GM18520 (cell line): ENCODE measurements around the gene HOXD11.

ENCODE experiments used
- ATAC-seq: cut with Tn5 transposase; IDR thresholded peaks from one replicate; pipeline ENCODE4 v1.9.1; 2021; ENCODE audit not compliant: unreplicated experiment

HOXD11 gene

GRCh38 chr2:176093145-176093897, 13.8 kb upstream of the HOXD11 start:
- no peak for ATAC-seq

GRCh38 chr2:176093898-176094249, 13.2 kb upstream of the HOXD11 start:
- ATAC-seq = no peak

DNA sequence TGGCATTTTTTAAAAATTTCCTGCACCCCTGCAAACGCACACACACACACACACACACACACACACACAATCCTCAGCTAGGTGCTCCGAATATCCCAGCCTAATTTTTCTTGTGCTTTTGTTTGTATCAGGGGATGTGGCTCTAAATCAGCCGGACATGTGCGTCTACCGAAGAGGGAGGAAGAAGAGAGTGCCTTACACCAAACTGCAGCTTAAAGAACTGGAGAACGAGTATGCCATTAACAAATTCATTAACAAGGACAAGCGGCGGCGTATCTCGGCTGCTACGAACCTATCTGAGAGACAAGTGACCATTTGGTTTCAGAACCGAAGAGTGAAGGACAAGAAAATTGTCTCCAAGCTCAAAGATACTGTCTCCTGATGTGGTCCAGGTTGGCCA, 12.7 kb upstream of the HOXD11 start:
- ATAC-seq = no peak

- no peak for ATAC-seq
These were observed 11.7 kb upstream of the HOXD11 start for GRCh38 chr2:176095421-176095820.

- ATAC-seq = no peak
These were observed 10.7 kb upstream of the HOXD11 start for GRCh38 chr2:176096243-176096985.

GRCh38 chr2:176096986-176097819, 9.9 kb upstream of the HOXD11 start:
- ATAC-seq = peak; percentile 64

GRCh38 chr2:176097820-176098365, 9.2 kb upstream of the HOXD11 start:
- no peak for ATAC-seq

DNA sequence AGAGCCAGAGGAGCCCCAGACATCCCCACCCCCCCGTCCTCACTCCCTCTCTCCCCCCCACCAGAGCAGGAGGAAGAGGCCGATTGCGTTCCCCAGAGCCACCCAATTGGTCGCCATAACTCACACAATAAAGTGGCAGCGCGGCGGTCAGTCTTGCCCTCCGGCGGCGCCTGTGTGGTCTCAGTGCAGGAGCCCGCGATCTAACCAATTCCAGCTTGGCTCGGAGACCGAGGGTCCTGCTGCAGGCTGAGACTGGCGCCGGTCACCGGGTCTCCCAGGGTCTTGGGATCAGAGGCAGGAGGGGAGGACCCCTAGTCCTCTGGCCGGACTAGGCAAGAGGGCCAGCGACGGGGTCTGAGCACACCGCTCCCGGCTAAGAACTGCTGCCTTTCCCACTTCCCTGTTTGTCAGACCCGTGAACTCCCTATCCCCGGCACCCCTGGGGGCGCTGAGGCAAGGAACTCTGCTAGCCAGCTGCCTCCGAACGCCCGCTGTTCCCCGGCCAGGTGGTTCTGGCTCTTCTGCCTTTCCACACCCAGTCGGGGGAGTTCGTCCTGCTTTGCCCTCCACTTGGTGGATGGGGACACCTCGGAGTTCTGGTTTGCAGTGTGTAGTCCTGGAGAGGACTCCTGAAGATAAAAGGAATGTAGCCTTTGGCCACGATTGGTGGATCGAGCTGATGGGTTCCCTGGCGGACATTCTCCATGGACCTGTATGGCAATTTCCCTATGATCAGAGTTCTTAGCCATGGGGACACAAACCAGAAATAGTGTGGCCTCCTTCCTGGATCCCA, 8.5 kb upstream of the HOXD11 start:
- ATAC-seq = no peak

- no peak for ATAC-seq
These were observed 7.8 kb upstream of the HOXD11 start for GRCh38 chr2:176099159-176099727.

- ATAC-seq = no peak
These were observed 7.1 kb upstream of the HOXD11 start, which contains the start of gene HOXD12 for GRCh38 chr2:176099728-176100546. HOXD12 (plus strand) TSS chr2:176099795; CDS start chr2:176099802, 7 bp downstream.

DNA sequence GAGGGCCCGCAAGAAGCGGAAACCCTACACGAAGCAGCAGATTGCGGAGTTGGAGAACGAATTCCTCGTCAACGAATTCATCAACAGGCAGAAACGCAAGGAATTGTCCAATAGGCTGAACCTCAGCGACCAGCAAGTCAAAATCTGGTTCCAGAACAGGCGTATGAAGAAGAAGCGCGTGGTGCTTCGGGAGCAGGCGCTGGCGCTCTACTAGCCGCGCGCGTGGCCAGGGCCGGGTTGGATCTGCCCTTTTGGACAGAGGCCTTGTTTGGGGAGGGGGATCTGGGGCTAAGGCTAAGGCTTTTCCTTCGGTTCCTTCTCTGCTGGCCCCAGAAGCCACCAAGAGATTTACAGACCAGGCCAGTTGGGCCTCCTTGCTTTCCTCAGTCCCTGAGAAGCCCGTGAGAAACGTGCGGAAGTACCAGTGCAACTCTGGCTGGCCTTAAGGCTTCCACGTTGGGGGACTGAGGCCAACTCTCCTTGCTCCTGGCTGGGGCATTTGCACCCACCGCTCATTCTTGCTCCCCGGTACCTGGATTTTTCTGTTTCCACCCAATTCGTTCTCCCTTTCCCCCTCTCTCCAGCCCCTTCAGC, 6.4 kb upstream of the HOXD11 start:
- ATAC-seq = no peak

GRCh38 chr2:176101216-176101830, 5.8 kb upstream of the HOXD11 start:
- no peak for ATAC-seq

DNA sequence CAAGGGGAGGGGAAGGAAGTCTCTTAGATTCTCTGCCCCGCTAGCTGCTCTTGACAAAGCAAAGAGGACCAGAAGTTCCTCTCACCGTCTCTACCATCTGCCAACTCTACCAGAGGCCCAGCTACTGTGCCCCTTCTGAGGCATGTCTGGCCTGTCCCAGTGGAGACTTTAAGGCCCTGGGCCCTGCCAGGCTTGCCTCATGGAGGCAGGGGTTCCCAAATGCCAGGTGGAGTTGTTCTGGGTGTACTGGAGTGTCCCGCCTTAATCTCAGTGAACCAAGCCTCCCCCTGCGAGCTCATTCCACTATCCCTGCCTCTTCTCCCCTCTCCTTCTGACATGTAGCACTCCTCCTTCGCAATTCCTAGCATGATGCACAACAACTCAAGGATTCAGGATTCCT, 5.2 kb upstream of the HOXD11 start:
- no peak for ATAC-seq

DNA sequence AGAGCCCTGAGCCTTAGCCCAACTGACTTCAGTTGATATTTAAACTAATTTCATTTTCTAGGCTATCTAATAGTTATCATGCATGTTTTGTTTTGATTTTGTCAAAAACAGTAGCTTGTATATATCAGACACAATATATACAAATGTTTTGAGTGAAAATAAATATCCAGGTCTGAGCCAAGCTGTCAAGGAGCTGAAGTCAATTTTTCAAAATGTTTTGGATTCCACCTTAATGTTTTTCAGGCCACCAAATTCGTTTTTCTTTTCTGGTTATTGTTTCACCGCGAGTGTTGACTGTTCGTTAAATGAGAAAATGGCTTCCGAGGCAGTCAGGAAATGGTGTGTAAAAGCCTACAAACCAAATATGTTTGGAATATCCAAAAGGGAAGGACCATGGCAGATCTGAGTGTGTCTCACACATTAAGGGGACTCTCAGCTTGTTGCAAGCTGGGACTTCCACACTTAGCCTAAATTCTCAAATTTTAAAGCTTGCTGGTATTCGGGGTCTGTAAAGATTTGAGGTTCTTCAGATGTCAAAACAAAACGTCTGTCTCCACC, 4.7 kb upstream of the HOXD11 start:
- no peak for ATAC-seq

DNA sequence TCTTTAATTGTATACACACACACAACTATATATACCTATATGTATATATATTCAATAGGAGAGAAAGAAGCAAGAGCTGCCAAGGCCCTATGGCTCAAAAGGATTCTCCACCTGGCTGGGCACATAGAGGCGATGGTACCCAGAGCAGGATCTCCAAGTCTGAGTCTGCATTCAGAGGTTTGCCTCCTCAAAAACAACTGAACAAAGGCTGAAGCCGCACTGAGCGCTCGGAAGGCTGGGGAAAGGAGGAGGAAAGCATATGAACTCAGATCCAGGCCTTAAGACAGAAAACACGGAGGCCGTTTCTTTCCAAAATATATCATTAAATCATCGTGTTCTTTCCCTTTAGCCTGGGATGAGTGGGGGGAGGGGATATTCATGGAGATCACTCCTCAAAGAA, 3.9 kb upstream of the HOXD11 start:
- ATAC-seq = no peak

- no peak for ATAC-seq
These were observed 3.3 kb upstream of the HOXD11 start for GRCh38 chr2:176103742-176104315.

DNA sequence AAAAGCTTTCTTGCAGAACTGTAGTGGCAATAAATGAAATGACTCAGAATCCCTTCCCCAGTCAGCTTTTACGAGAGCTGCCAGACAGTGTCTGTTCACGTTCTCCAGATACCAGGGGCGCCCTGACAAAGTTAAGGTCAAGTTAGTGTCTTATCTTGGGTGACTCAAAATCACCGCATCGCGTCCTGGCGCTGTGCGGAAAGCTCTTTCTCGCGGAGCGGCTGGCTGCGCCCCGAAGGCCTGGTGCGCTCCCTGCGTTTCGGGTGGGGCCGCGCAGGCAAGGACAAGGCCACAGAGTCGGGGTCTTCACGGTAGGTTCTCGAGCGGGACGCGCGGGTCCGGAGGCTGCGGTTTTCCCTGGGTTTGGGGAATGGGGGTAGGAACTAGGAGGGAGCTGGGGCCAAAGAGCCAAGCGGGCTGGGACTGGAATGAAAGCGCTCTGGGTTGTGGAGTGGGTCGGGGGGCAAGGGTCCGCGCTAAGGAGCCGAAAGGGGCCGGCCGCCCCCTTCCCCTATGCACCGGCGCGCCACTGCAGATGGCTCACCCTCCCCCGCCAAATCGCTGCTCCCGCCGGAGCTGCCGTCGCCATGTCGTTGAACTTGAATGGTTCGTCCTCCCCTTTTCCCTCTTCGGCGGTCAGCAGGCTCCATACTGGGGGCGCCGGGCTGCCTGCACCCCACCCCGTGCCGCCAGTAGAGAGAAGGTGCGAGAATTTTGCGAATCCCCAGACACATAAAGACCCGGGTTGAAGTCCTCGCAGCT, 2.6 kb upstream of the HOXD11 start:
- no peak for ATAC-seq
